Mucosa of rectum (tissue), 2 donors: ENCODE measurements around the gene AGBL1.

Source experiments
- H3K27ac ChIP-seq, 2 donors: one replicate each; pipeline ENCODE4 v1.7.0; 2013; ENCODE audit warnings: inconsistent platforms in 2 of 2, low read depth in 2 of 2, low read length in 2 of 2
- H3K27me3 ChIP-seq, 2 donors: one replicate each; pipeline ENCODE4 v1.7.0; 2013; ENCODE audit warnings: low read length in 2 of 2; ENCODE audit not compliant: control insufficient read depth in 2 of 2, insufficient read depth in 2 of 2
- H3K36me3 ChIP-seq, 2 donors: one replicate each; pipeline ENCODE4 v1.7.0; 2013; ENCODE audit warnings: low read length in 2 of 2; ENCODE audit not compliant: control insufficient read depth in 2 of 2, insufficient read depth in 2 of 2
- H3K4me1 ChIP-seq, 2 donors: one replicate each; pipeline ENCODE4 v1.7.0; 2013; ENCODE audit warnings: low read length in 2 of 2, mild to moderate bottlenecking in 1 of 2; ENCODE audit not compliant: control insufficient read depth in 2 of 2, insufficient read depth in 2 of 2
- H3K4me3 ChIP-seq, 2 donors: one replicate each; pipeline ENCODE4 v1.7.0; 2013; ENCODE audit warnings: low read length in 2 of 2
- H3K9ac ChIP-seq, 2 donors: one replicate each; pipeline ENCODE4 v1.7.0; 2013; ENCODE audit warnings: low read length in 2 of 2, low read depth in 1 of 2, mild to moderate bottlenecking in 1 of 2
- H3K9me3 ChIP-seq, 2 donors: one replicate each; pipeline ENCODE4 v1.7.0; 2013; ENCODE audit warnings: low read length in 2 of 2; ENCODE audit not compliant: control insufficient read depth in 2 of 2
- donor health status: healthy.
- donor health status: Normal muscosa, but diverticular disease.

AGBL1 gene

DNA sequence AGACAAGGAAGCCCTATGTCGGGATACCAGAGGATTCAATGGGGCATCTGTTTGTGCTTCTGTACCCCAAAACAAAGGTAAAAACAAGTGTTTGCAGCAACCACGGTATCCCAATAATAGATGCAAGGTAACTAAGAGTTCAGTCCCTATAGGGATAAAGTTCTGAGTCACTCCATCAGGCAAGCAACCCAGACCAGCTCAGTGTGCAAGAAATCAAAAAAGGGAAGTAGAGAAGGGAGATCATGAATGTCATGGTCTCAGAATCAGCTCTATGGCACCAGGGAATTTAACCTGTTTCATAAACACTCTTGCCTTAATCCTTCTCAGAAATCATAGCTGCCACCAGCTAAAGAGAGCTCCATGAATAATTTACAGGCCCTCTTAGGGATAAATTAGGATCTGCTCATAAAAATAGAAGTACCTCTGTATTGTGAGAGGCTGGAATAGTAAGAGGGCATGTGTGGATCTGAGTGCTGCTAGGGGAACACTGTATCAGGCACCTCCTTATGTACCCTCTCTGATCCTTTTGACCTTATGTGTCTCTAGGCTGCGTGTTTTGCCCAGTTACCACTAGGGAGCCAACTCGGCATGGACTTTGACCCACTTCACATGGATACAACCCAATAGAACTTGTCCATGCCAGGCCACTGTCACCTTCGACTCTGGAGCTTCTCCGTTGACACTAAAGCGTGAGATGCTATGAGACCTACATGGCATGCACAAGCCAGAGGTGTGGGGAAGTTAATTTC is 754.6 kb downstream of the AGBL1 start:
- H3K27me3 ChIP-seq = no peaks in the 10 kb centered on the region
- no peaks in the 10 kb centered on the region for H3K36me3 ChIP-seq
- H3K4me1 ChIP-seq = no peaks in the 10 kb centered on the region
- no peak overlapping the region for H3K4me3 ChIP-seq
- H3K9ac ChIP-seq = no peak overlapping the region
- no peaks in the 10 kb centered on the region for H3K9me3 ChIP-seq
- no peak overlapping the region for H3K27ac ChIP-seq

DNA sequence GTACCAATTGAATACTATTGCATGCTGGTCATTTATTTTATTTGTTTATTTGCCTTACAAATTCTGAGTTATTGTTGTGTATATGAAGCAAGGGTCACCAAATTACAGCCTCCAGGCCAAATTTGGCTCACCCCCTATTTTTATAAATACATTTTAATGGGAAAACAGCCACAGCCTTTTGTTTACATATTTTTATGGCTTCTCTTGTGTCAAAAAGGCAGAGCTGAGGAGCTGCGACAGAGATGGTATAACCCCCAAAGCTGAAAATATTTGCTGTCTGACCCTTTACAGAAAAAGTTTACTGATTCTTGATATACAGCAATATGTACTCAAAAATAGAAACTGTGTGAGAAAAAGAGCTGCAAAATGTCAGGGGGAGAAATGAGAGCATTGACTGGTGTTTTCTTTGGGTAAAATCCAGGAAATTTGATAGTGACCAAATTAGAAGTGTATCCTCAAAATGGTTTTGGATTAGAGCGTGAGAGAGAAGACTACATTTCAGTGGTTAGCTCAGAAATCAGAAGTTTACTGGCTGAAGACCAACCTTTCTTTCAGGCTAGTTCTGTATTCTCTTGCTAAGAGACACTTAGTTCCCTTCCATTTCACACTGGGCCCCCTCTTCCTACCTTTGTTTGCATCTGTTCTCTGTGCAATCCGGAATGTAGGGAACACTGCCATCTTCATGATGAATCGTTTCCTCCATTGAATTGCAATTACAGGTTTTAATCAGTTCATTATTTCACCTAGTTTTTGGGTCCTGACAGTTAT is 757.8 kb downstream of the AGBL1 start:
- H3K9ac ChIP-seq = no peak overlapping the region

DNA sequence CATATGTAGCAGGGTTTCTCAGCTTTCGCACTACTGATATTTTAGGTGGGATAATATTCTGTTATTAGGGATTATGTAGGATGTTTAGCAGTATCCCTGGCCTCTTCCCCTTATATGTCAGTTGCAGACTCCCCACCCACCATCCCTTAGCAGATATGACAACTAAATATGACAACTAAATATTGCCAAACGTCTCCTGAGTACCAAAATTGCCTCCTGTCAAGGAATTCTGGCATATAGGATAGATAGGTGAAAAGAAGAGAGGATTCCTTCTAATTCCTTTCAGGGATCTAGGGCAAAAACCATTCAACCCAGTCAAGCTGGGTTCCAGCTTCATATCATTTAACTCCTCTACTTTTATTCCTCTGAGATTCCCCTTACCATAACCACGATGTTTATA is 759.8 kb downstream of the AGBL1 start:
- H3K4me1 ChIP-seq = no peaks in the 10 kb centered on the region
- H3K27ac ChIP-seq = no peak overlapping the region
- no peak overlapping the region for H3K9ac ChIP-seq
- no peaks in the 10 kb centered on the region for H3K9me3 ChIP-seq
- no peaks in the 10 kb centered on the region for H3K36me3 ChIP-seq
- no peaks in the 10 kb centered on the region for H3K27me3 ChIP-seq
- H3K4me3 ChIP-seq = no peak overlapping the region

More for the DNA sequence above, 757.8 kb downstream of the AGBL1 start:
- no peaks in the 10 kb centered on the region for H3K36me3 ChIP-seq
- no peaks in the 10 kb centered on the region for H3K27me3 ChIP-seq
- no peak overlapping the region for H3K4me3 ChIP-seq
- H3K4me1 ChIP-seq = no peaks in the 10 kb centered on the region
- H3K9me3 ChIP-seq = no peaks in the 10 kb centered on the region
- H3K27ac ChIP-seq = no peak overlapping the region

DNA sequence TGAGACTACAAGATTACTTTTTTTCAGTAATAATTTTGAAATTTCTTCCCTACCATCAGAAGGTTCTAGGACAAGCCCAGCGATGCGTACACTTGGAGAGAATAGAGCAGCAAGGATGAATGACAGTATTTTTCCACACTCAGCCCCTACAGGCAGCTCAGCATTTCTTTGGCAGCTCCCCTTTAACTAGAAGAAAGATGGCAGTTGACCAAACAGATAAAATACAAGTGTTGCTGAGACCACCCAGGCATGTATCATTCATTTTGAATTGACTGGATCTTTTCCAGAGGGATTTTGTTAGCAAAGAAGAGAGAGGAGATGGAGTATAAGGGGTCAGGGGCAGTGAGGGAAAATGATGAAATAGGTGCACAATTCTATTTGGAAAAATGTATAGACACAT is 761.3 kb downstream of the AGBL1 start:
- Histone ChIP-seq H3K27me3 (no peaks in the 10 kb centered on the region), H3K9ac (no peak overlapping the region), H3K4me1 (no peaks in the 10 kb centered on the region), H3K9me3 (no peaks in the 10 kb centered on the region), H3K27ac (no peak overlapping the region), H3K4me3 (no peak overlapping the region), H3K36me3 (no peaks in the 10 kb centered on the region)

DNA sequence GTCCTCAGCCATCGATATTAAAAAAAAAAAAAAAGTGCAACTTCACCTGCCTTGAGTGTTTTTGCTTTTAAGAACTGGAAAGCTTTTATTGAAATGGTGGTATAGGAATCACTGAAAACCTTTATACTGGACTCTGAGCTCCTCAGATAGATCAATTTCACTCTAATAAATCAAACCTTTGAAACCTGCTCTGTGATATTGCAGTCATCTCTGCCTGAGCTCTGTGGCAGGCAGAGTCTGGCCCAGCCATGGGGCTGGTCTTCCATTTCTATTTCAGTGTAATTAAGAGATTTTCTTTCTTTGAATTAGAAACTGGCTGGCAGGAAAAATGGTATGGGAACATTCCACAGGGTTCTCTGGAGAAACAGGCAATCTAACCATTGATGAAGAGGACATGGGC is 762.5 kb downstream of the AGBL1 start:
- H3K4me1 ChIP-seq = no peaks in the 10 kb centered on the region
- H3K9ac ChIP-seq = no peak overlapping the region
- H3K27me3 ChIP-seq = no peaks in the 10 kb centered on the region
- H3K36me3 ChIP-seq = no peaks in the 10 kb centered on the region
- H3K9me3 ChIP-seq = no peaks in the 10 kb centered on the region
- no peak overlapping the region for H3K4me3 ChIP-seq
- no peak overlapping the region for H3K27ac ChIP-seq

DNA sequence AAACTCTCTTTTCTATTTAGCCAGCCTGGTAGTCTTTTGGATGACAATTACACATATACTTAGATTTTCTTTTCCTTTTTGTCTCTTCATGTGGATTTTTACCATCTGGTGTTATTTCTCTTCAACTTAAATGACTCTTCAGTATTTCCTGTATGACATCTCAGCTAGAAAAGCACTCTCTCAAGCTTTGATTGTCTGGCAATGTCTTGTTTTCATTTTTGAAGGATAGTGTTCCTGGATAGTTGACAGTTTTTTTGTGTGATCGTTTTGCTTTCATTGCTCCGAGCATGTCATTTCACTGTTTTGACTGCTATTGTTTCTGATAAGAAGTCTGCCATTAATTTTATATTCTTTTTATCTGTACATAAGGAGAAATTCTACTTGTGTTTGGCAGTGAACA is 766.4 kb downstream of the AGBL1 start:
- Histone ChIP-seq H3K36me3 (no peaks in the 10 kb centered on the region), H3K9ac (no peak overlapping the region), H3K9me3 (no peaks in the 10 kb centered on the region), H3K4me3 (no peak overlapping the region), H3K4me1 (no peaks in the 10 kb centered on the region), H3K27me3 (no peaks in the 10 kb centered on the region), H3K27ac (no peak overlapping the region)

DNA sequence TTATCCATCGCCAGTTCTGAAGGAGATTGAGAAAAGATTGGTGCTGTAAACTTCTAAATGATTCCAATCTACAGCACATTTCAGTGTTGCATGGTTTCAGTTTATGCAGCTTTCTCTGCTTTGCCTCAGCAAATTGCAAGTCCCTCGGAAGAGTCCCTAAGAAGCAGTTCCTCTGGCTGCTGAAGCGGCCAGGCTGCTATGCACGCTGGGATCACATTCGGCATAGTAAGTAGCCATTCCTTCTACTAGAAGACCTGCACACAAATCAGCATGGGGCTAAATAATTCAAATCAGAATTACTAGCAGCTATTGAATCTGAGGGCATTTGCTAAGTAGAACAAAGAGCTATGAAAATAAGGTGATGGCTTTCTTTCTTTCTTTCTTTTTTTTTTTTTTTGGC is 769.5 kb downstream of the AGBL1 start:
- Histone ChIP-seq H3K4me3 (no peak overlapping the region), H3K27me3 (no peaks in the 10 kb centered on the region), H3K4me1 (no peaks in the 10 kb centered on the region), H3K9ac (no peak overlapping the region), H3K9me3 (no peaks in the 10 kb centered on the region), H3K36me3 (no peaks in the 10 kb centered on the region), H3K27ac (no peak overlapping the region)

DNA sequence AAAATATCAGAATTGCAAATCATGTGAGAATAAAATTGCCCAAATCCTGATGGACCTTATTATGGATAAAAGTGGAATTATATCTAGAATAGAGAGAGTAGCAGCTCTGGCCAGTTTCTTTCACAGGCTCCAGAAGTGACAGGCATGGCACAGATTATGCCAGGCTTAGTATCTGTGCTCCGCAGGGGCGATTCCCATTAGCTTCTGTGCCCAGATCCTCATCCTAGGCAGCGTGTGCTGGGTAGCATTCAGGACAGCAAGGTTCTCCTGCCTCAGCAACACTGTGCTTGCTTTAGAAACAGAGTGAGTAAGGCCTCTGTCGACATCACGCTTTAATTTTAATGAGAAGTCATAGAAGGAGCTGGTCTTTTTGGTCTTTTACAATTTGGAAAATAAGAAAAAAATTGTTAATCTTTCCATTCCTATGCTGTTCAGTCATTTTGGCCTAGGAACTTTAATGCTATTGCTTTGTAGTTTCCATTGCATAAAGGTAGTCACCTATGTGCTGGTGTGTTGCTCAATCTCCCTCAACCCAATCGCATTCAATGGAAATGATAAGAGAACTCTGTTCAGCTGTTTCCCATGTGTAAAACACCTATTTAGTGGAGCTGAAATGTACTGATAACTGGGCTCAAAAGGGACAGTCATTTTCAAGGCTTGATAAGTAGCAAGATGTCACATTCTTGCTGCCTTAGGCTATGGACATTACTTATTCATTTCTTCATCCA is 770.1 kb downstream of the AGBL1 start:
- no peak overlapping the region for H3K9ac ChIP-seq
- no peak overlapping the region for H3K27ac ChIP-seq
- H3K4me3 ChIP-seq = no peak overlapping the region
- no peaks in the 10 kb centered on the region for H3K4me1 ChIP-seq
- H3K9me3 ChIP-seq = no peaks in the 10 kb centered on the region
- H3K36me3 ChIP-seq = no peaks in the 10 kb centered on the region
- H3K27me3 ChIP-seq = no peaks in the 10 kb centered on the region

DNA sequence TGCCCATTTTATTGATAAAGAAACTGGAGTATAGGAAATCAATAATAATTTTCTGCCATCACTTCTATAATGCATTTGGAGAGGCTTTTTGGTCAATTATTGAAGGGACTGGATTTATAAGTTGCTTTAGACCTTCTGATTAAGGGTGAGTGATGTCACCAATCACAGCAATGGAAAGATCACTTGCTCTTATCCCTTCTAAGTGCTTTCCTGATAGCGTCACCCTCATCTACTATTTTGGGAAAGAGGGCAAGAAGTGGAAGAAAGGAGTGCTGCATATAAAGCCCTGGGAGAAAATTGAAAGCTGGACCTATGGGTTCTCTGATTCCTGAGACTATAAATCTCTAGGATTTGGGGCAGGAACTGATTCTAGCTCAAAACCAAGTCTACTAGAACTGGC is 771.3 kb downstream of the AGBL1 start:
- no peak overlapping the region for H3K9ac ChIP-seq
- H3K36me3 ChIP-seq = no peaks in the 10 kb centered on the region
- no peak overlapping the region for H3K27ac ChIP-seq
- H3K4me1 ChIP-seq = no peaks in the 10 kb centered on the region
- H3K27me3 ChIP-seq = no peaks in the 10 kb centered on the region
- no peak overlapping the region for H3K4me3 ChIP-seq
- no peaks in the 10 kb centered on the region for H3K9me3 ChIP-seq

DNA sequence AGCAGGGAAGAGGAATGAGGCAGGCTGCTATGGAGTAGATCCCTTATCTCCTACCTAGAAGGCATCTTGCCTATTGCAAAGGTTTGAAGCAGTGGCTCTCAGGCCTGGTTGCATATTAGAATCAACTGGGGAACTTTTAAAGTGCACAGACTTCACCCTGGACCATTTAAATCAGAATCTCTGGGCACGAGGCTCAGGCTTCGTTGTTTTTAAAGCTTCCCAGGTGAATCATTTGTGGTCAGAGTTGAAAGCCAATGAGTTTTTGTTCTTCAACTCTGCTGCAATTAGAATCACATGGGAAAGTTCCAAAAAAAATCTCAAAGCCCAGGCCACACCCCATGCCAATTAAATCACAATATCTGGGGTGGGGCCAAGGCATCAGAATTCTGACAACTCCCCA is 773.1 kb downstream of the AGBL1 start:
- no peaks in the 10 kb centered on the region for H3K4me1 ChIP-seq
- no peak overlapping the region for H3K27ac ChIP-seq
- no peak overlapping the region for H3K9ac ChIP-seq
- no peaks in the 10 kb centered on the region for H3K9me3 ChIP-seq
- no peak overlapping the region for H3K4me3 ChIP-seq
- no peaks in the 10 kb centered on the region for H3K27me3 ChIP-seq
- H3K36me3 ChIP-seq = no peaks in the 10 kb centered on the region
